ENCODE data around the gene TTC7B. TPM values are rescaled to one million over a fixed set of nuclear protein-coding genes. Genes with fewer than 3 reads are reported as not detected.

TTC7B gene
- total and polyA plus RNA-seq, 2 experiments from 2014 or later = 7.9 to 28.6 TPM

GRCh38 chr14:90836692-90837063 is 20.4 kb upstream of the TTC7B start:
- peaks cover 5% of the 10 kb centered on the region for H3K27me3 Mint-ChIP-seq (ENCODE audit: insufficient read depth, low read depth, poor library complexity)
- no peaks in the 10 kb centered on the region for H3K9me3 Mint-ChIP-seq
- H3K36me3 ChIP-seq (ENCODE audit: insufficient read depth) = no peaks in the 10 kb centered on the region
- H3K9me2 ChIP-seq (ENCODE audit: insufficient read depth) = no peaks in the 10 kb centered on the region
- TF ChIP-seq JUNB (IDR thresholded peaks at IDR 0.05; ENCODE audit: unreplicated experiment) (no peak), ZNF462 (CRISPR knock-in tag; IDR thresholded peaks at IDR 0.05) (no peak), ZNF331 (CRISPR knock-in tag; IDR thresholded peaks at IDR 0.05; ENCODE audit: low read depth) (no peak), ZNF114 (CRISPR knock-in tag; IDR thresholded peaks at IDR 0.05) (no peak), EZH2phosphoT487 (IDR thresholded peaks at IDR 0.05; ENCODE audit: unreplicated experiment) (no peak)
- H3K36me3 Mint-ChIP-seq (ENCODE audit: low read depth) = no peaks in the 10 kb centered on the region
- no peak overlapping the region for H3K4me3 Mint-ChIP-seq
- H3K4me3 ChIP-seq = no peak overlapping the region
- H4K20me1 ChIP-seq (replicated peaks; ENCODE audit: insufficient read depth) = no peaks in the 10 kb centered on the region
- H3K27ac ChIP-seq (ENCODE audit: low read depth) = no peak overlapping the region
- ATAC-seq (no peak), DNase-seq (ENCODE audit: low spot score) (no peak)
- no peaks in the 10 kb centered on the region for H3K4me1 ChIP-seq (ENCODE audit: insufficient read depth)
- H3K4me2 ChIP-seq = no peak overlapping the region
- no peaks in the 10 kb centered on the region for H3K79me2 ChIP-seq (replicated peaks; ENCODE audit: insufficient read depth)
- H2AFZ ChIP-seq = no peak overlapping the region
- no peaks in the 10 kb centered on the region for H3K27me3 ChIP-seq (ENCODE audit: insufficient read depth)
- no peak overlapping the region for H3K27ac Mint-ChIP-seq
- no peaks in the 10 kb centered on the region for H3F3A ChIP-seq (replicated peaks; ENCODE audit: low read depth)
- H3K4me1 Mint-ChIP-seq = no peaks in the 10 kb centered on the region

GRCh38 chr14:90831821-90832220 is 15.6 kb upstream of the TTC7B start:
- ATAC-seq (no peak), DNase-seq (ENCODE audit: low spot score) (no peak)
- Mint-ChIP-seq H3K4me1 (peaks cover 3% of the 10 kb centered on the region; the same call in 1 of the 3 replicates), H3K27ac (no peak overlapping the region), H3K4me3 (no peak overlapping the region), H3K27me3 (ENCODE audit: insufficient read depth, low read depth, poor library complexity) (peaks cover 32% of the 10 kb centered on the region), H3K9me3 (peaks cover 3% of the 10 kb centered on the region; the same call in 1 of the 3 replicates), H3K36me3 (ENCODE audit: low read depth) (0 out of 3 replicates have a peak, but pooled peaks cover 2% of the 10 kb centered on the region)
- H2AFZ ChIP-seq = no peak overlapping the region
- peaks cover 23% of the 10 kb centered on the region for H3K27me3 ChIP-seq (ENCODE audit: insufficient read depth)
- H3K4me2 ChIP-seq = no peak overlapping the region
- 0 out of 2 replicates have a peak, but pooled peaks cover 4% of the 10 kb centered on the region for H3K4me1 ChIP-seq (ENCODE audit: insufficient read depth)
- no peaks in the 10 kb centered on the region for H3K9me2 ChIP-seq (ENCODE audit: insufficient read depth)
- no peak overlapping the region for H3K27ac ChIP-seq (ENCODE audit: low read depth)
- 0 out of 2 replicates have a peak, but pooled peaks cover 3% of the 10 kb centered on the region for H3F3A ChIP-seq (replicated peaks; ENCODE audit: low read depth)
- no peak overlapping the region for H3K4me3 ChIP-seq
- no peaks in the 10 kb centered on the region for H3K79me2 ChIP-seq (replicated peaks; ENCODE audit: insufficient read depth)
- no peaks in the 10 kb centered on the region; the same call in 1 of the 2 replicates for H3K36me3 ChIP-seq (ENCODE audit: insufficient read depth)
- no peaks in the 10 kb centered on the region for H4K20me1 ChIP-seq (replicated peaks; ENCODE audit: insufficient read depth)
- TF ChIP-seq ZNF114 (CRISPR knock-in tag; IDR thresholded peaks at IDR 0.05) = no peak
- no peak for TF ChIP-seq ZNF462 (CRISPR knock-in tag; IDR thresholded peaks at IDR 0.05)
- no peak for TF ChIP-seq EZH2phosphoT487 (IDR thresholded peaks at IDR 0.05; ENCODE audit: unreplicated experiment)

All from GM23338 (cell line).